SK-N-SH (cell line): ENCODE data around the gene INSYN2B.

Experiments used
- ELF1 ChIP-seq: IDR thresholded peaks from 2 replicates; pipeline ENCODE4 v1.4.0; 2012
- EP300 ChIP-seq, 2 experiments: IDR thresholded peaks; 2 replicates each; pipeline versions ENCODE4 v1.4.0 to v1.6.1; 2012; ENCODE audit warnings: borderline replicate concordance in 1 of 2, low read depth in 1 of 2, low read length in 1 of 2
- FOSL2 ChIP-seq: IDR thresholded peaks from 2 replicates; pipeline ENCODE4 v1.4.0; 2012; ENCODE audit warnings: low read depth, mild to moderate bottlenecking, moderate library complexity, borderline replicate concordance
- FOXJ3 ChIP-seq: sonication (generic); formaldehyde crosslinking; IDR thresholded peaks from 2 replicates; pipeline ENCODE4 v1.5.1; 2020; ENCODE audit warnings: mild to moderate bottlenecking, missing genetic modification reagents
- GABPA ChIP-seq: IDR thresholded peaks from 2 replicates; pipeline ENCODE4 v1.4.0; 2012; ENCODE audit warnings: low read depth, mild to moderate bottlenecking
- MXI1 ChIP-seq: IDR thresholded peaks from 2 replicates; pipeline ENCODE4 v1.6.1; 2012; ENCODE audit warnings: mild to moderate bottlenecking, low read depth, low read length, improper control_type of control experiment
- POLR2AphosphoS5 ChIP-seq: IDR thresholded peaks from 2 replicates; pipeline ENCODE4 v1.6.1; 2012; ENCODE audit warnings: low read depth, low read length
- SIN3A ChIP-seq: IDR thresholded peaks from 2 replicates; pipeline ENCODE4 v1.6.1; 2012; ENCODE audit warnings: low read depth, mild to moderate bottlenecking, low read length, moderate library complexity, borderline replicate concordance
- YY1 ChIP-seq: IDR thresholded peaks from 2 replicates; pipeline ENCODE4 v1.4.0; 2012; ENCODE audit warnings: low read depth, mild to moderate bottlenecking
- TF ChIP-seq, protein P1 (sequence below): fragments of 200-600 bp; sonication (generic); IDR thresholded peaks from 2 replicates; pipeline ENCODE4 v1.6.1; 2017; ENCODE audit warnings: antibody characterized with exemption, mild to moderate bottlenecking, moderate library complexity

DNA sequence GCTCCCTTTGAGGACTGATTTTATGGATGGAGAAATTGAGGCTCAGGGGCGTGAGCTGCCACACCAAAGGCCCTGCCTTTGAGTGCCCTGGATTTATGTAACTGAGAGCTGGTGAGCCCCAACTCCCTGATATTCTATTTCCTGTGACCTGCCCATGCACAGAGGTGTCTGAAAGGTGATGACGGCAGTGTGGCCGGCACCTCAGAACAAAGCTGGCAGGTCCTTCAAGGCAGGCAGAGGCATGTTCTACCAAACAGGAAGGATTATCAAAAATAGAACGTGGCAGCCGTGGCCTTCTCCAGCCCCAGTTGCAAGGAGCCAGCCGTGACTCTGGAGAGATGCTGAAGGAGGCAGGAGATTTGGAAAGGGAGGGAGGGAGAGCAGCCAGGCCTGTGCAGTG lies 36.2 kb downstream of the INSYN2B start:
- TF ChIP-seq, protein P1, sequence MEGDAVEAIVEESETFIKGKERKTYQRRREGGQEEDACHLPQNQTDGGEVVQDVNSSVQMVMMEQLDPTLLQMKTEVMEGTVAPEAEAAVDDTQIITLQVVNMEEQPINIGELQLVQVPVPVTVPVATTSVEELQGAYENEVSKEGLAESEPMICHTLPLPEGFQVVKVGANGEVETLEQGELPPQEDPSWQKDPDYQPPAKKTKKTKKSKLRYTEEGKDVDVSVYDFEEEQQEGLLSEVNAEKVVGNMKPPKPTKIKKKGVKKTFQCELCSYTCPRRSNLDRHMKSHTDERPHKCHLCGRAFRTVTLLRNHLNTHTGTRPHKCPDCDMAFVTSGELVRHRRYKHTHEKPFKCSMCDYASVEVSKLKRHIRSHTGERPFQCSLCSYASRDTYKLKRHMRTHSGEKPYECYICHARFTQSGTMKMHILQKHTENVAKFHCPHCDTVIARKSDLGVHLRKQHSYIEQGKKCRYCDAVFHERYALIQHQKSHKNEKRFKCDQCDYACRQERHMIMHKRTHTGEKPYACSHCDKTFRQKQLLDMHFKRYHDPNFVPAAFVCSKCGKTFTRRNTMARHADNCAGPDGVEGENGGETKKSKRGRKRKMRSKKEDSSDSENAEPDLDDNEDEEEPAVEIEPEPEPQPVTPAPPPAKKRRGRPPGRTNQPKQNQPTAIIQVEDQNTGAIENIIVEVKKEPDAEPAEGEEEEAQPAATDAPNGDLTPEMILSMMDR = no peak
- TF ChIP-seq POLR2AphosphoS5 = no peak
- TF ChIP-seq MXI1 = no peak
- TF ChIP-seq GABPA = no peak
- no peak for TF ChIP-seq ELF1
- TF ChIP-seq YY1 = no peak
- no peak for TF ChIP-seq FOSL2
- TF ChIP-seq SIN3A = no peak
- no peak for TF ChIP-seq EP300 (IDR thresholded peaks at IDR 0.05; ENCODE audit: borderline replicate concordance in 1 of 2, low read depth in 1 of 2, low read length in 1 of 2)
- TF ChIP-seq FOXJ3 (CRISPR knock-in tag) = no peak
